Parathyroid adenoma (tissue), 2 donors: ENCODE data around the gene BRCC3.
A peak's percentile ranks its signal among the peaks of the same experiment; 100 is the strongest.

Experiments
- H2AFZ ChIP-seq: fragments of 300-600 bp; sonication (generic); one replicate; pipeline ENCODE4 v1.7.0; 2017; ENCODE audit warnings: antibody characterized with exemption, mild to moderate bottlenecking
- H3K27ac ChIP-seq: fragments of 300-600 bp; sonication (generic); one replicate; pipeline ENCODE4 v1.7.0; 2017
- H3K27me3 ChIP-seq: fragments of 300-600 bp; sonication (generic); one replicate; pipeline ENCODE4 v1.7.0; 2017; ENCODE audit warnings: low read length; ENCODE audit not compliant: control insufficient read depth, insufficient read depth
- H3K36me3 ChIP-seq: fragments of 300-600 bp; sonication (generic); one replicate; pipeline ENCODE4 v1.7.0; 2017; ENCODE audit warnings: low read length; ENCODE audit not compliant: control insufficient read depth, insufficient read depth
- H3K4me1 ChIP-seq: fragments of 300-600 bp; sonication (generic); one replicate; pipeline ENCODE4 v1.7.0; 2017; ENCODE audit warnings: control low read depth
- H3K4me2 ChIP-seq: fragments of 300-600 bp; sonication (generic); one replicate; pipeline ENCODE4 v1.7.0; 2017; ENCODE audit warnings: low read length
- H3K4me3 ChIP-seq: fragments of 300-600 bp; sonication (generic); one replicate; pipeline ENCODE4 v1.7.0; 2017; ENCODE audit warnings: low read depth, low read length
- H3K79me2 ChIP-seq: fragments of 300-600 bp; sonication (generic); one replicate; pipeline ENCODE4 v1.7.0; 2017; ENCODE audit warnings: control low read depth
- H3K9ac ChIP-seq: fragments of 300-600 bp; sonication (generic); one replicate; pipeline ENCODE4 v1.7.0; 2017; ENCODE audit warnings: mild to moderate bottlenecking
- H3K9me3 ChIP-seq: fragments of 300-600 bp; sonication (generic); one replicate; pipeline ENCODE4 v1.7.0; 2017; ENCODE audit warnings: low read length; ENCODE audit not compliant: control insufficient read depth
- CTCF ChIP-seq: fragments of 300-600 bp; sonication (generic); IDR thresholded peaks from one replicate; pipeline ENCODE4 v1.7.0; 2017; ENCODE audit warnings: antibody characterized with exemption, mild to moderate bottlenecking
- donor health status: primary hyperparathyroidism.

Gene BRCC3

GRCh38 chrX:155068165-155068564, 3.1 kb upstream of the BRCC3 start:
- Histone ChIP-seq H3K9ac (no peak overlapping the region), H3K27me3 (no peaks in the 10 kb centered on the region), H3K27ac (no peak overlapping the region), H3K4me2 (no peak overlapping the region), H2AFZ (no peak overlapping the region), H3K36me3 (no peaks in the 10 kb centered on the region), H3K79me2 (peaks cover 2% of the 10 kb centered on the region), H3K4me3 (no peak overlapping the region), H3K4me1 (peaks cover 4% of the 10 kb centered on the region), H3K9me3 (no peaks in the 10 kb centered on the region)
- no peak for TF ChIP-seq CTCF

GRCh38 chrX:155069414-155069813, 1.9 kb upstream of the BRCC3 start:
- H3K9ac ChIP-seq = no peak overlapping the region
- H3K27me3 ChIP-seq = no peaks in the 10 kb centered on the region
- H3K27ac ChIP-seq = no peak overlapping the region
- TF ChIP-seq CTCF = no peak
- H3K36me3 ChIP-seq = no peaks in the 10 kb centered on the region
- H3K4me1 ChIP-seq = peaks cover 4% of the 10 kb centered on the region
- H3K4me2 ChIP-seq = no peak overlapping the region
- peaks cover 2% of the 10 kb centered on the region for H3K79me2 ChIP-seq
- no peak overlapping the region for H2AFZ ChIP-seq
- H3K4me3 ChIP-seq = no peak overlapping the region
- H3K9me3 ChIP-seq = no peaks in the 10 kb centered on the region

- Histone ChIP-seq H2AFZ (peak overlapping the region; percentile 84), H3K4me2 (peak overlapping the region; percentile 75), H3K27me3 (no peaks in the 10 kb centered on the region), H3K9ac (no peak overlapping the region), H3K4me1 (peaks cover 4% of the 10 kb centered on the region), H3K27ac (peak overlapping the region; percentile 84), H3K36me3 (no peaks in the 10 kb centered on the region), H3K79me2 (peaks cover 2% of the 10 kb centered on the region), H3K9me3 (no peaks in the 10 kb centered on the region), H3K4me3 (peak overlapping the region; percentile 64)
- TF ChIP-seq CTCF = no peak
Measured at GRCh38 chrX:155070038-155070437, 1.3 kb upstream of the BRCC3 start.

- peaks cover 2% of the 10 kb centered on the region for H3K79me2 ChIP-seq
- H3K9me3 ChIP-seq = no peaks in the 10 kb centered on the region
- H3K36me3 ChIP-seq = no peaks in the 10 kb centered on the region
- H3K4me2 ChIP-seq = peak overlapping the region; percentile 75
- peaks cover 4% of the 10 kb centered on the region for H3K4me1 ChIP-seq
- H3K4me3 ChIP-seq = peak overlapping the region; percentile 64
- peak overlapping the region; percentile 84 for H3K27ac ChIP-seq
- H3K27me3 ChIP-seq = no peaks in the 10 kb centered on the region
- H2AFZ ChIP-seq = peak overlapping the region; percentile 84
- peak overlapping the region; percentile 92 for H3K9ac ChIP-seq
- no peak for TF ChIP-seq CTCF
Measured at GRCh38 chrX:155070663-155070974, 689 bp upstream of the BRCC3 start.

GRCh38 chrX:155071694-155072280, 479 bp downstream of the BRCC3 start:
- Histone ChIP-seq H3K79me2 (peaks cover 2% of the 10 kb centered on the region), H3K9me3 (no peaks in the 10 kb centered on the region), H2AFZ (peak overlapping the region; percentile 86), H3K4me1 (peaks cover 4% of the 10 kb centered on the region), H3K27me3 (no peaks in the 10 kb centered on the region), H3K4me3 (peak overlapping the region; percentile 71), H3K4me2 (peak overlapping the region; percentile 69), H3K9ac (peak overlapping the region; percentile 28), H3K27ac (peak overlapping the region; percentile 72), H3K36me3 (no peaks in the 10 kb centered on the region)
- no peak for TF ChIP-seq CTCF
